Stimulated activated CD4-positive, alpha-beta T cell treated with anti-CD3 and anti-CD28 coated beads, Interleukin-1b, Interleukin-23, amount 100 ng/mL, for 24 hours (primary cell): ENCODE data around the gene PRKG1.
A peak's percentile ranks its signal among the peaks of the same experiment; 100 is the strongest.
"Not testable (repeated sequence)": the region's sequence is repeated elsewhere in the genome, so short reads cannot be mapped to it uniquely, and the experiment has no call there.

Experiments used
- DNase-seq, 4 experiments: peaks; one replicate each; pipeline ENCODE4 v3.0.0-alpha.2; 2020; ENCODE audit warnings: low read depth in 4 of 4, low spot score in 1 of 4

Gene PRKG1

DNA sequence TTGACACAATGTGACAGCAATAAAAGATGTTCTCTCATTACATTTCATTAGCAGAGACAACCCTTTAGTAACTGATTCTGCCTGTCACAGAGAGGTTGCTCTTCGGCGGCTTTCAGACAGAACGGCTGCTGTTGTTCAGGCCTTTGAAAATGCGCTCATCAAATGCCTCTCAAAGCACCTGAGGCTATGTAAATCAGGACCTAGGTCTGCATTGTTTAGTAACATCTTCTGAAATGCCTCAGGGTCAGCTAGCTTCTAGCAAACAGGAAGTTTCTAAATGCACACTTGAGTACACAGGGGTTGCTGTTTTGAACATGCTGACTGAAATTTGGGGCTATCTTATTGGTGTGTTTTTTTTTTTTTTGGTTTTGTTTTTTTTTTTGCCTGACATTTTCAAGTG lies 1096.5 kb downstream of the PRKG1 start:
- no peak for DNase-seq

DNA sequence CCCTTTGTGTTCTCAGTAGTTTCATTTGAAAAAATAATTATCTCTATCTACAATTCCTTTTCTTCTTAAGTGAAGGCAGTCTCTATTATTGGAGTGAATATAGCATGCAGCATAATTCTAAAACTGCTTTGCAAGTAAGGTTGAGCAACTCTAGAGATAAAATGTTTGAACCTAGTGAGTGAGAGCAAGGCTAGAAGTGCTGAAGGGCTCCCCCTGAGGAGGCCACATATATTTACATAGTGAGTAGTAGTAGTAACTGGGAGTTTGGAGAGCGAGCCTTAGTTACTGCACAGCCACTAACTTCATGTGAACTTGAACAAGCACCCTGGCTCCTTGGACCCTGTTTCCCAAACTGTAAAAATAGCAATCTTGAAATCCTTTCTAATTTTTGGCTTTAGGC lies 1098.3 kb downstream of the PRKG1 start:
- DNase-seq = no peak

DNA sequence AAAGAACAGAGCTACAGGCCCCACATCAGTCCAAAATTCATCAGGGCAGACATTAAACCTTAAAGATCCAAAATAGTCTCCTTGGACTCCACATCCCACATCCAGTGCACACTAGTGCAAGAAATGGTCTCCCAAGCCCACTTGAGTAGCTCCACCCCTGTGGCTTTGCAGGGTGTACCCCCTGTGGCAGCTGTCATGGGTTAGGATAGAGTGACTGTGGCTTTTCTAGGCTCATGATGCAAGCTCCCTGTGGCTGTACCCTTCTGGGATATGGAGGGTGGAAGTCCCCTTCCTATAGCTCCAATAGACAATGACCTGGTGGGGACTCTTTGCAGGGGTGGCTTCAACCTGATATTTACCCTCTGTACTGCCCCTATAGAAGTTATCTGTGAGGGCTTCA lies 1111.0 kb downstream of the PRKG1 start:
- no peak for DNase-seq

DNA sequence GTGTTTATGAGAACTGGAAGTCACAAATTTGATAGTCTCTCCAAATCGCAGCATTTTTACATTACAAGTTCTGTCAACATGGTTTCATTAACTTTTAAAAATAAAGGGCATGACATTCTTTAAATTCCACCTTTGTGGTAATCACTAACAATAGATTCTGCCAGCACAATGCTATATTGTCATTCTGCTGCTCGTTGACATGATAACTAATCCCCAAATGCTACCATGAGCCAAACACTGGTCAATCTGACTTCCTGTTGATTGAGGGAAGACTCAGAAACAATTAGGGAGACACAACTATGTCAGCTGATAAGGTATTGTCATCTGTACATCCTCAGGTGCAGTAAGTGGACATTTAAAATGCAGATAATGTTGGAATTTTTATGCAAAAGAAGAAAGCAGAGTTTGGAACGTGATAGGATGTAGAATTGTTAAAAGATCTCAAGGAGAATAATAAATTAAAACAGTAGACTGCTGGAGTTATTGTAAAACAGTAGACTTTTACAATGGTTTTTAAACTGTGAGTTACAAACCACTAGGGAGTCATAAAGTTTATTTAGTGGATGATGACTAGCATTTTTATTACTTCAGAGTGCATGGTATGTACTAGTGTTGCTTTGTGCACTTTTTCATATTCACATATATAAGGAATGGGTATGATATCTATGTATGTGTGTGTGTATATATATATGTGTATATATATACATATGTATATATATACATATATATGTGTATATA lies 1113.4 kb downstream of the PRKG1 start:
- no peak for DNase-seq

DNA sequence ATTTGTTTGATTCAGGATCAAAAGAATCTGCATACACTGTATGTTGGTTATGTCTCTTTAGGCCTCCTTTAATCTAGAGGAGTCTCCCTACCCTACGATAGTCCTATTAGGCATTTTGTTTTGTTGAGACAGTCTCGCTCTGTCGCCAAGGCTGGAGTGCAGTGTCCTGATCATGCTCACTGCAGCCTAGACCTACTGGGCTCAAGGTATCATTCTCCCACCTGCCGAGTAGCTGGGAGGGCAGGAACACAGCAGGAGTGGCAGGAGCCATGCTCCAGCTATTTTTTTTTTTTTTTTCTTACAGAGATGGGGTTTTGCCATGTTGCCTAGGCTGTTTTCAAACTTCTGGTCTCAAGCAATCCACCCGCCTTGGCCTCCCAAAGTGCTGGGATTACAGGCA lies 1116.8 kb downstream of the PRKG1 start:
- DNase-seq = no peak

DNA sequence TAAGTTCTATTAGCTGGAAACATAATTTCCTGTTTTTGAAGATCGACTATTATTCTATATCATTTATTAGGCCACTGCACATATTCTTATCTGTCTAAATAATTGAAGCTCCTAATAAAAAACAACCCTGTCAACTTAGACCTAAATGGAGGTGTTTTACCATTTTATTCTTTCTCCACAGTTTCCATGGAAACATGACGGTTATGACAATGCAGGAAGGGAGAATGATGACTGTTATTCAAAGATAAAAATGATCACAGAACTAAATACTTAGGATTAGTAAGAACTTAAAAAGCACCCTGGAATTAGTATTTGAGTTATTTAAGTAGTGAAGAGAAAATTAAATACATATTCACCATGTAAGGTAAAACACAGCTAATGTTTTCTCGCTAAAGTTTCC lies 1119.9 kb downstream of the PRKG1 start:
- no peak for DNase-seq

DNA sequence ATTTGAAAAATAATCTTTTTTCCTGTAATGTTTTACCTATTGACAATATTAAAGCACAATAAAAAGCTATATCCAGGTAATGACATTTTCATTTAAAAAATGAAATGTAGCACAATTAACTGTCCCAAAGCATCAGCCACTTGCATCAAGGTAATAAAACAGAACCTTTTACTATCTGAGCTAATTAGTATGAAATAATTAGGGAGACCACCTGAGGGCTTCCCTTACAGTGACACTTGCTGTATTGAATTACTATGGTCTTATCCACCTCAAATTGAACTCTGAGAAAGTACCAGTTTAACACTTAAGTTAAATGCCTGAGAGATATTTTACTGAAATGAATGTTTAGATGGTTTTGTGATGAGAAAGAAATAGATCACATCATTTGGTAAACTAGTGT lies 1120.4 kb downstream of the PRKG1 start:
- no peak for DNase-seq

DNA sequence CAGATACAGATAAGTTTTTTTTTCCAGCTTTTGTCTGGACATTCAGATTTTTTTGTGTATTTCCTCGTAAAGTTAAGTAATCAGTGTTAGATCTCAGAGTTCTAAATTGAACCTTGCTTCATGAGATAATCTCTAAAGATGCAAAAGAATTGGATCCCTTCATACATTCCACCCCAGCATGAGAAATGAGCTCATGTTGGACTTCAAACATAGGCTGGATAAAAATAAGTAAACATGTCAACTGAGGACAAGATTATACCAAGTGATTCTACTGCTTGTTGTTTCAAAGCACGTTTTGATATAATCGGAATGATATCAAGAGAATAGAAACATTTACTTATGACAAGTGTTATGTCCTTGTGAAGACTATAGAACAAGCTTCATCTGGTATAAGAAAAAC lies 1122.8 kb downstream of the PRKG1 start:
- no peak for DNase-seq

DNA sequence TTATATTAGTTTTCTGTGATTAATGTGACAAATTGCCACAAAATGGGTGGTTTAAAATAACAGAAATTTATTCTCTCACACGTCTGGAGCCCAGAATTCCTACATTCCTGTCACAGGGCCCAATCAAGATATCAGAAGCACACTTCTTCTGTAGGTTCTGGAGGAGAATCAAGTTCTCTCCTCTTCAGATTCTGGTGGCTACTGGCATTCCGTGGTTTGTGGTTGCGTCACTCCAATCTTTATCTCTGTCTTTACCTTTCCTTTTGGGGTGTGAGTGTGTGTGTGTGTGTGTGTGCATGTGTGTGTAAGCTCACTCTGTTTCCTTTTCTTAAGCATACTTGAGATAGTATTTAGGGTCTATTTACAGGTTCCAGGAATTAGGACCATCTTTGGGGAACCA lies 1124.3 kb downstream of the PRKG1 start:
- DNase-seq = no peak

DNA sequence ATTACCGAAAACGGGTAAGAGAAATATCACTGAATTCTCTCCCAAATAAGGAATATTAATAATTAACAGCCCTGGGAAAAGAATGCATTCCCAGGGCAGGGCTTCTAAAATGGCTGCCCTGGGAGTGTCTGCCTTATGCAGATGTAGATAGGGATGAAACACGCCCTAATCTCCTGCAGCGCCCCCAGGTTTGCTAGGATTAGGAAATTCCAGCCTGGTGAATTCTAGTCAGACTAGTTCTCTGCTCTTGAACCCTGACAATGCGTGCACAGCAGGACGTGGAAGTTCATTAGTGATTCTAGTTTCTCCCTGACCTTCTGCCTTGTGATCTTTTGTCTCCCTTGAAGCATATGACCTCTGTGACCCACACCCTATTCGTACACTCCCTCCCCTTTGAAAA lies 1130.6 kb downstream of the PRKG1 start:
- not testable (repeated sequence) for DNase-seq

DNA sequence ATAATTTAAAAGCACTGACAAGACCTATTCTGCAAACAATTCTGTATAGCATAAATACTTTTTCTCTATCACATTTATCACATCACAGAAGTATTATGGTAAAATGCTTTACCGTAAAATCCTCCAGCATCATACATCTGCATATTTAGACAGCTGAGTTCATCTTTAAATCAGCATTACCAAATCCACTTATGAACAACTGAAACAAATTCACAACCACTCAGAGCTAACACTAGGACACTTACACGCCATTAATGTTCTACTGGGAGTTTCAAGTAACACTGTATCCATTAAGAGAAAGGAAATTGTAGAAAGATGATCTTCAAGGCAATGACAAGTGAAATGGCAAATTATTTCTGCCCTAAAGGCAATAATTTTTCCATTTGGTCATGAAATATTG lies 1134.1 kb downstream of the PRKG1 start:
- no peak for DNase-seq

DNA sequence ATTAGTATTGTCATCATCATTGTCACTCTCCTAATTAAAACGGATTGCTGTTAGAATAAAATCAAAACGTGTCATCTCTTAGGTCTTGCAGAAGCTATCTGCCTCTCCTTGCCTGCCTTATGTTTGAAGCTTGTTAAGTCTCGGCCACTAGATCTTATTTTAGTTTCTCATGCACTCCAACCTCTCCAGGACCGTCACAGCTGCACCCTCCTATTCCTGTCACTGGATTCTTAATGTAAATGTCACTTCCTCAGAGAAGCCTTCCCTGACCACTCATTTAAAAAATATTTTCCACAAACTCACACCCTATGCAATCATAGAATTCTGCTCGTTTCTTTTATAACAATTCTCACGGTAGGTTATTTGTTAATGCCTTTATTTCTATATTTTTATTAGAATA lies 1135.9 kb downstream of the PRKG1 start:
- DNase-seq = no peak

DNA sequence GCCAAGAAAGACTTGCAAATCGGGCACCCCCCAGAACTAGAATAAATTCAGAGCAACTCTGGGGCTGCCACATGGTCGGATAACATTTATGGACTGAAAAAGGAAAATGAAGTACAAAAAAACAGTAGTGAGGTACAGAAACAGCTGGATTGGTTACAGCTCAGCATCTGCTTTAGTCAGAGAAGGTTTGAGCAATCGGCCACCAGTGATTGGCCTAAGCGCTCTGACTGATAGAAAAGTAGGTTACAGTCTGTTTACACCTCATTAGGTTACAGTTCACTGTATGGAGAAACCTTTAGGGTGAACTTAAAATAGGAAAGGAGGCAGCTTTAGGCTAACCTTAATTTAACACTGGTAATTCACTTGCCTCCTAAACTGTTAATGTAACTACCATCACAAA lies 1137.8 kb downstream of the PRKG1 start:
- no peak for DNase-seq

DNA sequence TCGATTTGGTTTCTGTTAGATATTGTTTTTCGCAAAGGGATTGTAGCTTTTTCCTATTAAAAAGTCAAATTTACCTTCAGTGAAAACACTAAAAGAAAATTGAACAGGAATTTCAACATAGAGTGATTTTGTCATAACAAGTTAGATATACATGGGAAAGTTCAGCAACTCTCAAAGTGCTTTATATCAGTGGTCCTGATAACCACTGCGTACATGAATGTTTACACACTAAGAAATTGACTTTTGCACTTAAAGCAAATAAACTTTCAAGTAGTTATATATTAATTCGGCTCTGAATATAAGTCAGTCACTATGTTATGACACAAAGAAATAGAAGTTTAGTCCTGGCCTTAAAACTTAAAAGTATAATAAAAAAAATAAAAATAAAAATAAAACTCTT lies 1138.5 kb downstream of the PRKG1 start:
- no peak for DNase-seq

DNA sequence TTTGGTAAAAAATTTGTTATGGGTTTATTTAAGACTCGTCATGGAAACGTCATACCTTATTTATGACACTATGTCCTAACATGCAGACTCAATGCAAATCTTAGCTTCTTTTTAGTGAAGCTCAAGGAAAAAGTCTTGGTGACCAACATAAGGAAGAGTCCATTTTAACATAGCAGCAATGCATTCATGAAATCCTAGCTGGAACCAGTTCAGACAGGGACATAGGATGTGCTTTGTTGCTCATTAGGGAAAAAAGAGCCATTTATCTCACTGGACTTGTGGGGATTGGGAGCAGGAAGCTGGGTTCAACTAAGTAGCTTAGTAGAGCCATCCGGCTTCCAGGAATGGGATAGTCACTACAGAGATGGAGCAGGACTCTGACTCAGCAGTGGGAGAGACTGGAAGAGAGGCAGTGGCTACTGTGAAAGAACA lies 1139.0 kb downstream of the PRKG1 start:
- no peak for DNase-seq

DNA sequence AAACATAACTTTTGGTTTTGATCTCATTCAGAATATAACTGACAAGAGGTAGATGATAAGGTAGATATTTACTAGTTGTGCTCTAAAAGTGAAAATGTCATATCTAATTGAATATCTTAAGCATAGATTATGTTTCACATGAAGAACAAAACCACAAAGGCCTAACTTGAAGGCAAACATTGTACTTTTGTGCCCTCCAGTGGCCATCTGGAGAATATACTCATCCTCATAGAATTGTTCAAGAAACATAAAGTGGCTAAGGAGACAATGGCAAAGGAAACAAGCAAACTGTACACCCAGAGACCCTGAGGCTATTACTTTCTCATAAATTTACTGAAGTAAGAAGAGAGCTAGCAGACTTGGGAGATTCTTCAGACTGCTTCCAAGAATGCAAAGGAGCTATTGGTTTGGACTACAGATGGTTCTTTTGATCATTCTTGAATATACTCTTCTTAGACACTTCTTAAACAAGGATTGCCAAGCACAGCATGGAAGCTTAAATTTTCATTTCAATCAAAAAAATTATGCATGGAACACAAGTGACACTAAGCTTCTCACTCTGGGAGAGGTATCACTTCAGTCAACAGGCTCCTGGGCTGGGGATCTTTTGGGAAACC lies 1141.6 kb downstream of the PRKG1 start:
- peak in 1 of 4 experiments; percentile 8 for DNase-seq

DNA sequence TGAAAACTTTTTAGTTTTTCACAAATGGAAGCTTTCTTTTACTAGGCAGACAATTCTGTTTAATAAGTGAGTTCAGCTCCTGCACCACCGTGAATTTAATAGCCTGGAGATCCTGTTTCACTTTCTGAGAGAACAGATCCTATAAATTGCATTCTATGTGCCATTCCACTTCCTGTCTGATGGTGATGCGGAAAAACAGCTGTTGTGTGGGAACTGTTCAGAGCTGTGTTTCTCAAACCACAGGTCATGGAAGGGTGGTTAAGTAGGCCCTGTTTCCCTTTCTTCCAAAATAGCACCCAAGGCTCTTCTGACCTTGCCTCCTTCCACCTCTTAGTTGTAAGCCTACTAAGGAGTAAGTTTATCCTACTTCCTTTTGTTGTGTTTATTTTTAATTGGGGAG lies 1142.6 kb downstream of the PRKG1 start:
- no peak for DNase-seq

DNA sequence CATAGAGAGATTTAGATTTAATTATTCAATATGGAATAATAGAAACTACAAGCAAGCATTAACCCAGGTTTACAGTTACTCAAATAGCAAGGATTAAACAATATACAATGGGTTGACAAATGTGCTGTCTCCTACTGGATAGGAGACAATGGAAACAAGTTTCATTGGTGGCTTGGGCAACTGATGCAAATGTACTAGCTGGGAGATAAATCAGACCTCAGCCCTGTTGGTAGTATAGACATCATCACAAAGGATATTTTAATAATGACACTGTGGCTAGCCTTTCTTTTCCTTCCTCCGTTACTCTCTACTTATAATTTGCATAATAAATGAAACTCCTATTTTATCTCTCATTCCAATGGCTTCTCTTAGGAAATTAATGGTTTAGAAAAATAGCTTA lies 1143.2 kb downstream of the PRKG1 start:
- DNase-seq = no peak

DNA sequence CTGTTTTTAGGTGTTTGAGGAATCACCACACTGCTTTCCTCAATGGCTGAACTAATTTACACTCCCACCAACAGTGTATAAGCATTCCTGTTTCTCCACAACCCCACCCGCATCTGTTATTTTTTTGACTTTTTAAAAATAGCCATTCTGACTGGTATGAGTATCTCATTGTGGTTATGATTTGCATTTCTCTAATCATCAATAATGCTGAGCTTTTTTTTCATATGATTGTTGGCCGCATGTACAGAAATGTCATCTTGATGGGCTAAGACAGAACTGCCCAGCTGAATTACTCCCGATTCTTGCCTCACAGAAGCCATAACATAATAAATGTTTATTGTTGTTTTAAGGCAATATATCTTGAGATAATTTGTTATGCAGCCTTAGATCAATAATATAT lies 1146.7 kb downstream of the PRKG1 start:
- no peak for DNase-seq

DNA sequence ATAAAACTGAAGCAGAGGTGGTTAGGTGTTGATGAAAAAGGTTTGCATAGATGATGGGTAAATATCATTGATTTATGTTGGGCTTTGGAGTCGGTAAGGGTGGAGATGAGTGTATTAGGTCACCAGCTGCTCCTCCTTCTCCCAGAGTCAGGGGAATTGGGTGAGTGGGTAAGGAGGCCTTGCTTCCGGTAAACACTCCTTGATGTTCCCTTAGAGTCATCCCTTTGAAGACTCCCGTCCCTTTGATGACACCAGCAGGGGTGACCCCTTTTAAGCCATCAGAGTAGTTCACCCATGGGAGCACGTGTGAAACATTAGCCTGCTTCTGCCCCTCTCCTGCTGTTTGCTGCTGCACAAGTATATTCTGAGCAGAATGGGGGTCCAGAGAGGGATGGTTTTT lies 1147.6 kb downstream of the PRKG1 start:
- DNase-seq = no peak

DNA sequence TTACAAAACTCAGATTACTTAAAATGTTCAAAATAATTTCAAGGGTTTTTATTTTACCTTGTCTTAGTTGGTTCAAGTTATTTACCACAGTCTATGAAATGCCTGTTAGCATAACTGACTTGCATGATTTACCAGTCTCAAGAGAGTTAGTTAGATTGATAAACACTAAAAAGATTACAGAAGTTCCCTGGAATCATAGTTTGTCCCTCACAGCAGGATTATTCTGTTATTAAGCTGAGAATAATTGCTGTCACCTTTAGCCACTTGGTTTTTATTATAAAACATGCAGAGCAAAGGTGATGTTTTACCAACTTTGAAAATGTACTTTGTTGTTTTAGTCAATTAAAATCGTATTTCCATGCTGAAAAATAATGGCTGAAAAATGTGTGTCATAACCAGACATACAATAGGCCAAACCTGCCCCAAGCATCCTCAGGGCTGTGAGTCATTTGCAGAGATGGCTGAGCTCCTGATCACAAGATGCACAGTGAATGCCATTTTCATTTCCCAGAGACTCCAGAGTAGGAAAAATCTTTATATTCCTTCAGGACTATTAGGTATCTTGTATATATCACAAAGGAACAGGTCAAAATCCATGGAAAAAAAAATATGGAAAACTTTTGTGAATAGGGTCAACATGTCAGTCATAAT lies 1152.0 kb downstream of the PRKG1 start:
- no peak for DNase-seq

DNA sequence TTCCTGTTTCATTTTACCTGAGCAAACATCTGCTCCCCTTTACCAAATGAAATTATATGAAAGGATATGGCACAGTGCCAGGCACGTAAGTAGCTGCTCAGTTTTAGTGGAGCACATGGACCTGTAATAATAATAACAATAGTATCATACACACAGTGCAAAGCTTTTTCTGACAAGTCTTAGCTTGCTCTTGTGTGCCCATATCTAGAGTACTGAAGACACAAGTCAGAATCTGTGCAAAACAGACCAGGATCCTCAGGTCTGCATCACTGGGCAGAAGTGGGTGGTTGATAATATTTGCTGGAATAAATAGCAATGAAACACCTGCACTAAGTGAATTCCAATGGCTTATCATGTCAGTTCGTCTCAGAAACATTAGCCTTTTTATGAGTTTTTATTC lies 1154.3 kb downstream of the PRKG1 start:
- no peak for DNase-seq
